ENCODE measurements around the gene JPT1.
"Not testable (repeated sequence)": the region's sequence is repeated elsewhere in the genome, so short reads cannot be mapped to it uniquely, and the experiment has no call there.

The JPT1 gene

GRCh38 chr17:75174996-75175395 is 20.7 kb upstream of the JPT1 start:
- no peak for TF ChIP-seq POLR2AphosphoS5 (IDR thresholded peaks at IDR 0.05; ENCODE audit: low read depth)
- TF ChIP-seq SPI1 (IDR thresholded peaks at IDR 0.05; ENCODE audit: borderline replicate concordance, low read depth): no peak
- TF ChIP-seq GABPA (IDR thresholded peaks at IDR 0.05; ENCODE audit: low read depth): no peak
- no peak for TF ChIP-seq CTCF (IDR thresholded peaks at IDR 0.05; ENCODE audit: insufficient read depth, low read length)
- TF ChIP-seq REST (IDR thresholded peaks at IDR 0.05; ENCODE audit: insufficient replicate concordance, low read depth): no peak
- Histone ChIP-seq H3K27me3 (ENCODE audit: insufficient read depth, poor library complexity, severe bottlenecking) (no peaks in the 10 kb centered on the region), H3K27ac (replicated peaks) (no peak overlapping the region), H3K4me3 (replicated peaks; ENCODE audit: insufficient read depth, low read length) (no peak overlapping the region)
- DNase-seq (ENCODE audit: low read depth in 1 of 2, low spot score in 1 of 2): no peak

GRCh38 chr17:75173526-75173925 is 19.2 kb upstream of the JPT1 start:
- Histone ChIP-seq H3K4me3 (replicated peaks; ENCODE audit: insufficient read depth, low read length) (no peak overlapping the region), H3K27me3 (ENCODE audit: insufficient read depth, poor library complexity, severe bottlenecking) (no peaks in the 10 kb centered on the region), H3K27ac (replicated peaks) (no peak overlapping the region)
- TF ChIP-seq REST (IDR thresholded peaks at IDR 0.05; ENCODE audit: insufficient replicate concordance, low read depth): no peak
- no peak for DNase-seq (ENCODE audit: low read depth in 1 of 2, low spot score in 1 of 2)

- no peak for TF ChIP-seq CTCF (IDR thresholded peaks at IDR 0.05; ENCODE audit: insufficient read depth, low read length)
- TF ChIP-seq REST (IDR thresholded peaks at IDR 0.05; ENCODE audit: insufficient replicate concordance, low read depth): no peak
- no peak for TF ChIP-seq GABPA (IDR thresholded peaks at IDR 0.05; ENCODE audit: low read depth)
- TF ChIP-seq SPI1 (IDR thresholded peaks at IDR 0.05; ENCODE audit: borderline replicate concordance, low read depth): no peak
- no peak for TF ChIP-seq POLR2AphosphoS5 (IDR thresholded peaks at IDR 0.05; ENCODE audit: low read depth)
- H3K27ac ChIP-seq (replicated peaks): no peak overlapping the region
- no peak for DNase-seq (ENCODE audit: low read depth in 1 of 2, low spot score in 1 of 2)
- H3K4me3 ChIP-seq (replicated peaks; ENCODE audit: insufficient read depth, low read length): no peak overlapping the region
- H3K27me3 ChIP-seq (ENCODE audit: insufficient read depth, poor library complexity, severe bottlenecking): no peaks in the 10 kb centered on the region
These were observed 14.7 kb upstream of the JPT1 start for GRCh38 chr17:75168998-75169397.

GRCh38 chr17:75164606-75165005 is 10.3 kb upstream of the JPT1 start:
- not testable (repeated sequence) for H3K27me3 ChIP-seq (ENCODE audit: insufficient read depth, poor library complexity, severe bottlenecking); DNase-seq (ENCODE audit: low read depth in 1 of 2, low spot score in 1 of 2); H3K27ac ChIP-seq (replicated peaks); H3K4me3 ChIP-seq (replicated peaks; ENCODE audit: insufficient read depth, low read length)
